Fibroblast of skin of back (primary cell): ENCODE data around the gene FBXW9.
"Not testable (repeated sequence)": the region's sequence is repeated elsewhere in the genome, so short reads cannot be mapped to it uniquely, and the experiment has no call there.

ENCODE experiments used
- DNase-seq: peaks from one replicate; pipeline ENCODE4 v3.0.0-alpha.2; 2013

Gene FBXW9

DNA sequence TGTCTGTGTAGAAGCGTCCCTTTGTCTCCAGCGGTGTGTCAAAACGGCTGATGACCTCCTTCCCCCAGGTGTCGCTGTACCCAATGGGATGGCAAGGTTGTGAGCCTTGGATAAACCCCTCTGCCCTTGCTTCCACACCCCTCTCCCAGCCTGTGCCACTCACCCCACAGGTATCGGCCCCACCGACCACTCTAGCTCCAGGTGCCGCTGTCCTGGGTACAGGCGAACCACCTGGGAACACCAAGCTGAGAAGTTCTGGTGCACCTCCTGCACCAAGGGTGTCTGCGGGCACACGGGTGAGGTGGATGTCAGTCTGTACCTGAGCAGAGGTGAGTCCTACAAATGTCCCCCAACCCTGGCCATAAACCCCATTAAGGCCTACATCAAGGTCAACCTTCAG is 46.5 kb downstream of the FBXW9 start:
- DNase-seq, result no peak

DNA sequence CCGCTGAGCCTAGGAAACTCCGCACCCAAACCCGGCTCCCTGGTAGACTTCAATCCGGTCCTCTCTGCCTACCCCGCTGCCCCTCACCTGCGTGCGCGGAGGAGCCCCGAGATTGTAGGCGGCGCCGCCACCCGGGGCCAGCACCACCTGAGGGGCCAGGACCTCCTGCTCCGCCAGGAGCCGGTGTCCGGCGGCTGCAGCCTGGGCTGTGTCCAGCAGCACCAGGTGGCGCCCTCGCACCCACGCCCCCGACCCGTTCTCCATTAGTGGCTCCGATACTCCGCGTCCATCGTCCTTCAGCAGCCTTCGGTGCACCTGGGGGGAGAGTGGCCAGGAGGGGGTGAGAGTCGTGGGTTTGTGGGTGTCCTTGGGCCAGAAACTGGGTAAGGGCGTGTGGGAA is 48.3 kb downstream of the FBXW9 start:
- no peak for DNase-seq

DNA sequence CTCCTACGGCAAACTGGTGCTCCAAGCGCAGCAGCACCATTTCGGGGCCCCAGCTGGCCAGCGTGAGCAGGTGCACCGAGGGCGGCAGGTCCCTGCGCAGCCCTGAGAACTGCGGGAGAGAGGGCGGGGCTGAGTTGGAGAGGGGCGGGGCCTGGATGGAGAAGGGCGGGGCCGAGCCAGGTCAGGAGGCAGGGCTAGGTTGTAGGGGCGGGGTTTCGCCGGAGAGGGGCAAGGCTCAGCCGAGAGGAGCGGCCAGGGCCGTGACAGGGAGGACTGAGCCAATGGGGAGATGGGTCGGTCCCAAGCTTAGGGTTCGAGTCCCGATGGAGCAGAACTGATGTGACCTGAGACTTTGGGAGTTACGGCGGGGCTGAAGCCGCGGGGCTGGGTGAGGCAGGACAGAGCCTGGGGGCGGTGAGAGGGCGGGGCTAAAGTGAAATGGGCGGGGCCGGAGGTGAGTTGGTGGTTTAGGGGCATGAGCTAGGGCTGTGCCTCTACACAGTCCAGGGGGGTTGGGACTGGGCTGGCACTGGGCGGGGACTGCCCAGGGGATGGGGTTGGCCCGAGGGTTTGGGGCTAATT is 48.9 kb downstream of the FBXW9 start:
- DNase-seq, result peak; percentile 26

DNA sequence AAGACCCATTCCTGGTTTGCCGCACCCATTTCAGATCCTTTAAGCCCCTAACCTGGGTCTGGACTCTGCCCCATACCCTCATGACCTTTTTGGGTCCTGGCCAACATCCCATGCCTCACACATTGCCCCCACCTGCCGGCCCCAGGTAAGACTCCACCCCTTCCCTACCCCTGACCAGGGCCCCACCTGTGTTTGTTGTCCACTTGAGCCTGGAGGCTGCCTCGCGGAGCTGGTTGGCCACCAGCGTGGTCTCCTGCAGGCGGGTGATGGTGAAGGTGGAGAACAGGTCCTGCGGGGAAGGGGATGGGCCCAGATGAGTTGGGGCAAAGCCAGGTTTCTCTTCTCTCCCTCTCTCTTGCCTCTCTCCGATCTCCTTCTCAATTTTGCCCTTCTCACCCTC is 49.4 kb downstream of the FBXW9 start:
- DNase-seq, result no peak

DNA sequence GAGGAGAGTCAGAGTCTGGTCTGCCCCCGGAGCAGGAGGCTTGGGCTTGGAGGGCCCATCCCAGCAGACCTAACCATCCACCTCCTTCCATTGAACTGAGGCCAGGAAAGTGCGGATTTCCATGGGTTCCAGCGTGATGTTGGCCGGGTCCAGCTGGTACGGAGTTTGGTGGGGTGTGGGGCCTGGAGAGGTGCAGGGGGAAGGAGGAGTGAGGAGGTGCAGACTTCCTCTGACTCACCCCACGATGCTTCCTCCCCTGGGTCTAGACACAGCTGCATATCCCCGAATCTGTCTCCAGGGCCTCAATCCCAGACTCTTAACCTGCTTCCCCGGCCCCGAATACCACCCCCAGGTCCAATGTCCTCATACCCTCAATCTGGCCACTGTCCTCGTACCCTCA is 49.9 kb downstream of the FBXW9 start:
- no peak for DNase-seq

DNA sequence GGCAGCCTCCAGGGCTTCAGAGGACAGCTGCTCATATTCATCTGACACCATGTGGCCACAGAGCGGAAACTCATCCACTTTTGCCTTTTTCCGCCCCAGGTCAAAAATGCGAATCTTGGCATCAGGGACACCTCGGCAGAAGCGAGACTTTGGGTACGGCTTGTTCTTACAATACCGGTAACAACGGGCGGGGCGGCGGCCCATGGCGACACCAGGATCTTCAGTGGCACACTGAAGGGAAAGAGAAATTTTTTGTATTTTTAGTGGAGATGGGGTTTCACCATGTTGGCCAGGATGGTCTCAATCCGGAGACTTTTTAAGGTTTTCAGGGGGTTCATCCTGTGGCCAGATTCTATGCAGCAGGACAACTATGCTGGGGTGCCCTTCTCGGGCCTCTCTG is 52.7 kb downstream of the FBXW9 start:
- not testable (repeated sequence) for DNase-seq

DNA sequence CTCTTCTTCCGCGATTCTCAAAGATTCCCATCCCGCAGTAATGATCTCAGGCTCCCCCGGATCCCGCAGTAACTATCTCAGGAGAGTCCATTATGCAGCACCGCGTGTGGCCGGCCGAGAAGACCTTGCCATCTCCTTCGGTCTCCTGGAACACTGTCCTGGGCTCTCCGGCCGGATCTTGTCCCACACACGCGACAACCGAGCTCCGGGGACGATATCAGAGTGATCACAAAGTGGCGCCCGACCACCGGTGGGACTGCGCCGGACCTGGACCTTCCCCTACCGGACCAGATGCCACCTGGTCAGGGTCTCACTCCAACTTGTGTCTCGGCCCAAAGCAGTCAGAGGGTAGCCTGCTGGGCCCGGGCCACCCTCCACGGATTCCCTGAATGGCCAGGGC is 53.9 kb downstream of the FBXW9 start:
- DNase-seq, result no peak

DNA sequence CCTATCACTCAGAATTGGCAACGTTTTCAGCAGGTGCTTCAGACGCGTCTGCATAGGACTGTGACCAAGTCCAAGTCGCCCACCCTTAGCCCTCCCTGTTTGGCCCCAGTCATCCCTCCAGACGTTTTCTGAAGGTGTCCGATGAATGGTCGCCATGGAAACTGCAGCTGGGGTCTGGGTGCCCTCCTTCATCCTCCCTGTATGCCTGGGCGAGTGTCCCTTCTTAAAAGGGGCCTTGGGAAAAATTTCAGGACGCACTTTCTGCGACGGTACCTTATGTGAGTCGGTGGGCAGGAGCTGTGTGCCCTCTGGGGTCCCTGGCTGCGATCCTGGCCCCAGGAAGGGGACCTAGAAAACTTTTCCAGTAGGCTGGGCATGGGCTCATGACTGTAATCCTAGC is 55.0 kb downstream of the FBXW9 start:
- DNase-seq, result no peak

DNA sequence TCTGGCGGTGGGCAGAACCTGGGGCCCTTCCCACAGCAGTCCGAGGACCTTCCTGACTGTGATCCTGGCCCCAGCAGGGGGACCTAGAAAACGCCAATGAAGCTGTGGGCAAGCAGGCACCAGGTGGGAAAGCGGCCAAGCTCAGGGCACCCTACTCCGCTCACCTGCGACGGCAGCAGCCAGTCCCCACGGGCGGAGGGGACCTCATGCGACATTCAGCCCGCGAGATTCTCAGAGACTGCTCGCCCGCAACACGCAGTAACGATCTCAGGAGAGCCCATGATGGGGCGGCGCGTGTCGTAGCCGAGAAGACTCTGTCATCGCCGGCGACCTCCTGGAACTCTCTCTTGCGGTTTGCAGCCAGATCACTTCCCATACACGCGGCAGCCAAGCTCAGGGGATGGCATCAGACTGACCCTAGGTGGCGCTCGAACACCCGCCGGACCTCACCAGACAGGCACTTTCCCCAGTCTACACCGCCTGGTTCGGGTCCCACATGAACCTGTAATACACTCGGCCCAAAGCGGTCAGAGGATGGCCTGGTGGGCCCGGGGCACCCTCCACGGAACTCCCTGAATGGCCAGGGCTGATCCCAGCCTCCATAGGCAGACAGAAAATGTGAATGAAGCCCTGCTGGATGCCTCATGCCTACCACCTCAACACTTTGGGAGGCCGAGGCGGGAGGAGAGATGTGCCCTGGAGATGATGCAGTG is 56.4 kb downstream of the FBXW9 start:
- peak; percentile 86 for DNase-seq
